GM10248 (cell line): Measurements from ENCODE around the gene TMED4.

Experiments used
- CTCF ChIA-PET: fragments of 300-600 bp; sonication (Branson Sonifier 250); formaldehyde crosslinking; extraction: SDS; loops from one replicate; lab custom pipeline; 2021; ENCODE audit warnings: antibody characterized with exemption; lab: Yijun Ruan, JAX
- POLR2A ChIA-PET: fragments of 350-650 bp; sonication (Branson Sonifier 250); formaldehyde crosslinking; extraction: SDS; loops from one replicate; lab custom pipeline; 2020; ENCODE audit warnings: antibody characterized with exemption; lab: Yijun Ruan, JAX
- DNase-seq: peaks from one replicate; pipeline ENCODE4 v3.0.0; 2012; ENCODE audit errors: extremely low spot score
- CTCF ChIP-seq: IDR thresholded peaks from 2 replicates; pipeline ENCODE4 v1.5.1; 2012; ENCODE audit warnings: mild to moderate bottlenecking, low read depth; ENCODE audit errors: extremely low read depth, missing control alignments, control extremely low read depth

The TMED4 gene

GRCh38 chr7:44625526-44626471, 43.8 kb upstream of the TMED4 start:
- CTCF ChIA-PET = interaction anchor here (1.4 kb wide), 1 partner anchor 10 kb away, joined by 4 read pairs; no protein-coding TSS in a partner anchor
- POLR2A ChIA-PET = no interaction called here
- no peak for TF ChIP-seq CTCF
- no peak for DNase-seq

GRCh38 chr7:44624318-44624717, 42.3 kb upstream of the TMED4 start:
- ChIA-PET POLR2A (interaction anchor here (0.7 to 1.0 kb wide), 2 partner anchors 8 to 13 kb away, joined by 4 to 8 read pairs; no protein-coding TSS in a partner anchor), CTCF (interaction anchor here (1.2 to 1.4 kb wide), 2 partner anchors 12 to 138 kb away, joined by 3 to 4 read pairs; no protein-coding TSS in a partner anchor)
- no peak for DNase-seq
- TF ChIP-seq CTCF = no peak

- ChIA-PET POLR2A (interaction anchor here (1.0 to 1.2 kb wide), 2 partner anchors 11 to 14 kb away, joined by 3 to 4 read pairs; no protein-coding TSS in a partner anchor), CTCF (interaction anchor here (1.0 to 1.6 kb wide), 3 partner anchors 10 to 176 kb away, joined by 3 to 4 read pairs (median 3); partner anchors contain the start of gene OGDH)
- peak; percentile 50 for DNase-seq
- no peak for TF ChIP-seq CTCF
Observed at GRCh38 chr7:44622342-44623151, 40.5 kb upstream of the TMED4 start.

- no peak for TF ChIP-seq CTCF
- ChIA-PET POLR2A (no interaction called here), CTCF (interaction anchor here (1.1 to 1.9 kb wide), 4 partner anchors 9 to 14 kb away, joined by 3 to 8 read pairs (median 4); no protein-coding TSS in a partner anchor)
- no peak for DNase-seq
Observed at GRCh38 chr7:44621750-44622103, 39.7 kb upstream of the TMED4 start.

- ChIA-PET CTCF (interaction anchor here (1.1 to 1.9 kb wide), 4 partner anchors 10 to 18 kb away, joined by 3 to 8 read pairs (median 4); no protein-coding TSS in a partner anchor), POLR2A (interaction anchor here (0.6 to 1.2 kb wide), 2 partner anchors 129 to 179 kb away, joined by 3 to 5 read pairs; no protein-coding TSS in a partner anchor)
- no peak for TF ChIP-seq CTCF
- DNase-seq = no peak
Observed at GRCh38 chr7:44621034-44621749, 39.2 kb upstream of the TMED4 start.
